ENCODE data around the gene VPS16. TPM values are rescaled to one million over a fixed set of nuclear protein-coding genes. Genes with fewer than 3 reads are reported as not detected.
"Not testable (repeated sequence)": the region's sequence is repeated elsewhere in the genome, so short reads cannot be mapped to it uniquely, and the experiment has no call there.

Gene VPS16
- total and polyA plus RNA-seq, 2 of the 4 experiments (the other 2 are of a cell fraction) = 38.7 to 48.0 TPM

GRCh38 chr20:2807929-2808328 lies 32.6 kb upstream of the VPS16 start:
- POLR2A ChIA-PET (ENCODE audit: unreplicated experiment); H3K4me2 ChIP-seq (ENCODE audit: low read depth, low read length); DNase-seq; H3K23ac ChIP-seq (ENCODE audit: low read depth, low read length); H3K79me1 ChIP-seq (ENCODE audit: low read depth in 1 of 2, low read length in 2 of 2); H2BK120ac ChIP-seq (ENCODE audit: low read depth, low read length); H2AK9ac ChIP-seq (replicated peaks; ENCODE audit: low read depth, low read length, poor library complexity); H2AK5ac ChIP-seq (ENCODE audit: low read depth, low read length); ATAC-seq (ENCODE audit: low read depth); H4K91ac ChIP-seq (ENCODE audit: insufficient read depth, low read depth, low read length); BruUV-seq (replicated peaks); dilution Hi-C loops (cut with HindIII; ENCODE audit: low sequenced_read_pairs, unreplicated experiment); H3K14ac ChIP-seq (replicated peaks; ENCODE audit: low read depth, low read length); H3K4ac ChIP-seq (ENCODE audit: low read depth, low read length); H4K8ac ChIP-seq (ENCODE audit: low read depth in 2 of 2, low read length in 2 of 2); H3K4me3 ChIP-seq (ENCODE audit: insufficient read depth, low read depth, low read length); H2BK20ac ChIP-seq (ENCODE audit: low read depth, low read length); H3K18ac ChIP-seq (ENCODE audit: low read depth, low read length); intact Hi-C loops (cut with micrococcal nuclease); H3K27ac ChIP-seq (ENCODE audit: insufficient read depth, low read length); H3K9me3 ChIP-seq (ENCODE audit: control insufficient read depth, insufficient read depth, low read length); H2BK15ac ChIP-seq (ENCODE audit: low read depth, low read length); H3K9ac ChIP-seq (ENCODE audit: low read depth, low read length); H4K20me1 ChIP-seq (ENCODE audit: insufficient read depth, low read length); H3K56ac ChIP-seq (ENCODE audit: extremely low read depth, insufficient read depth, low read length); H3K9me1 ChIP-seq (ENCODE audit: insufficient read depth, low read length); H2BK5ac ChIP-seq (ENCODE audit: low read depth, low read length, poor library complexity, severe bottlenecking); H3K4me1 ChIP-seq (ENCODE audit: control insufficient read depth, insufficient read depth, low read length); H4K5ac ChIP-seq (ENCODE audit: low read depth, low read length); H3K36me3 ChIP-seq (ENCODE audit: control insufficient read depth, insufficient read depth, low read length); CTCF ChIA-PET; H2AFZ ChIP-seq (replicated peaks; ENCODE audit: low read length, poor library complexity): not testable (repeated sequence)
- in situ Hi-C loops (cut with MboI; ENCODE audit: low sequenced_read_pairs) = loop anchor here (25.0 kb wide), 1 partner anchor 696 kb away; the partner anchor contains the start of gene STK35
- H3K27me3 ChIP-seq (ENCODE audit: control insufficient read depth, insufficient read depth, low read length) = peaks cover 43% of the 10 kb centered on the region
- no CpG with 5 or more reads among the region's 9 CpGs for WGBS, 2 experiments (ENCODE audit: extremely low coverage in 2 of 2, insufficient read length in 1 of 2)
